ENCODE data around the gene TSC2.
"Not testable (repeated sequence)": the region's sequence is repeated elsewhere in the genome, so short reads cannot be mapped to it uniquely, and the experiment has no call there.

The TSC2 gene

DNA sequence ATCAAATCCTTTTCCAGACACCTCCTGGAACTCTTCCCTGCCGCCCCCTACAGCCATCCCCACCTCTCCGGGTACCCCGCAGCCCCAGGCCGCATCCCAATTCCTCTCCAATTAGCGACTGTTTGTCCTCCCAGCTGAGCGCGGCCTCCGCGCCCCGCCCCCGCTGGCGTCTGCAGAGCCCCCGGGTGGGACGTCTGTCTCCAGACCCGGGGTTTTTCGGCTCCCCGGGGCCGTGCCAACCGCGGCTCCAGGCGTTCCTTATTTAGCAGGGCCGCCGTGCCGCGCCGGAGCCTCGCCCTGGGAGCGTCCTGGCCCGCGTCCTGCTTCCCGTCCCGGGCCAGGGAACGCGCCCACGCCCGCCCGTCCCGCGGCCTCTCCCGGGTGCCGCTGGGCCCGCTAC lies 87.3 kb downstream of the TSC2 start:
- not testable (repeated sequence) for DNase-seq (ENCODE audit: low read depth)
- H3K4me3 ChIP-seq (ENCODE audit: low read length): peak overlapping the region; percentile 61

DNA sequence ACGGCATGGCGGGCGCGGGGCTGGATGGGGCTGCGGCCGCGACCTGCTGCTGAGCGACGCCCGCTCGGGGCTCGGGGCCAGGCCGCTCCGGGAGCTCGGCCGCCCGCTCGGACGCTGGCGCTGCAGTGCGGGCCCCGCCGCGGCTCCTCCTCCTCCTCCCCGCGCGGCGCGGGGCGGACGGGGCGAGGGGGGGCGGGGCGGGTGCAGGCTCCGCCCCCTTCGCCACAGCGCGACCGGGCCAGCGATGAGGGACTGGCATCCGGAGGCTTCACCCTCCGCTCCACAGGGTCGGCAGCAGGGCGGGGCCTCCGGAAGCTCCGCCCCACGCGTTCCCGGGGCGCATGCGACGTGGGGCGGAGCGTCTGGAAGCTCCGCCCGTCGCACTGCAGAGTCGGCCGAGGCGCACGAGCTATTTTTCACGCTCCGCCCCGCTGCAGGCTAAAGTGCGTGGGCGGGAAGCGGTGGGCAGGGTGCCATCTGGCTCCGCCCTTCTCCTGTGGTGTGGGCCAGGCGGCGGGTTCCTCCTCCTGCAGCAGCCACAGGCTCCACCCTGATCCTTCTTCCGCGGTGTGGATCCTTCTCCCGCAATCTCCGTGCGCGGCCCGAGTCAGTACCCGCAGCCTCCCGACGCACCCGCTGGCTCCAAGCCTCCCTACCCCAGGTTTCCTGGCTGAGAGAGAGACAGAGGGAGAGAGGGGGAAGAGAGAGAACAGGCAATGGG lies 88.1 kb downstream of the TSC2 start, which contains the start of gene PKD1:
PKD1 (minus strand) TSS at position 129 of the 721 bp plus-strand sequence. CDS start 209 bp downstream, outside the sequence.
- peak; percentile 94 for DNase-seq (ENCODE audit: low read depth)
- peak within 1 kb of the TSS; percentile 61 for H3K4me3 ChIP-seq (ENCODE audit: low read length)

All from AG10803 (cell line).